GM19035 (cell line): ENCODE measurements around the gene THAP8.

ENCODE experiments used
- ATAC-seq: cut with Tn5 transposase; IDR thresholded peaks from one replicate; pipeline ENCODE4 v1.9.1; 2021; ENCODE audit not compliant: unreplicated experiment

Gene THAP8

DNA sequence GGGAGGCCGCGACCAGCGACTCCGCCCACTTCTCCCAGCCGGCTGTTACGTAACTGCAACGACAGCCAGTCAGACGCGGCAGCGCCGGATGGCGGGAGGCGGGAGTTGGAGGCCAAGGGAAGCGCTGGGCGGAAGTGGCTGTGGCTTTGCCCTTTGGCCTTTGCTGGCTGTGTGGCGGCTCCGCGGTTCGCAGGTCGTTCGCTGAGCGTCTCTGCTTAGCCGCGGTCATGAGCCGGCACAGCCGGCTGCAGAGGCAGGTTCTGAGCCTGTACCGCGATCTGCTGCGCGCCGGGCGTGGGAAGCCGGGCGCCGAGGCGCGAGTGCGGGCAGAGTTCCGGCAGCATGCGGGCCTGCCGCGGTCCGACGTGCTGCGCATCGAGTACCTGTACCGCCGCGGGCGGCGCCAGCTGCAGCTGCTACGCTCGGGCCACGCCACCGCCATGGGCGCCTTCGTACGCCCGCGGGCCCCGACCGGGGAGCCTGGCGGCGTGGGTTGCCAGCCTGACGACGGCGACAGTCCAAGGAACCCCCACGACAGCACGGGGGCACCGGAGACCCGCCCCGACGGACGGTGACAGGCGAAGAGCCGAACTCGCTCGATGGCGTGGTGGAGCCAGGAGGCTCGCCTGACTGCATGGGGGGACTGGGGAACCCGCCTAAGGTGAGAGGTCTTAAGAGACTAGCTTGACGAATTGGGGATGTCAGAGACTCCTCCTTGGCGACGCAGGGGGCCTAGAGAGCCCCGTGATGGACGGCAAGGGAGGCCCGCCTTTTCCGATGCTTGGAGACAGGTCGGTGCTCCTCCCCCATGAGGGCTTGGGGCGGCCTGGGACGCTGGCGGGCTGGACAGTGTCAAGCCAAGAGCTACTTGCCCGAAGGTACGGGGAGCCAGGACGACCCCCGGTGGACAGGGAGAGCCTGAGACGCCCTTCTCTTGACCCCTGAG, 58.8 kb downstream of the THAP8 start, which contains the start of gene SDHAF1:
Gene SDHAF1 (plus strand): TSS at position 141 of the 946 bp plus-strand sequence. CDS start 87 bp downstream, at position 228.
- peak; percentile 92 for ATAC-seq

GRCh38 chr19:35993923-35994598, 60.0 kb downstream of the THAP8 start:
- ATAC-seq = no peak

GRCh38 chr19:35992907-35993765, 60.9 kb downstream of the THAP8 start:
- no peak for ATAC-seq

DNA sequence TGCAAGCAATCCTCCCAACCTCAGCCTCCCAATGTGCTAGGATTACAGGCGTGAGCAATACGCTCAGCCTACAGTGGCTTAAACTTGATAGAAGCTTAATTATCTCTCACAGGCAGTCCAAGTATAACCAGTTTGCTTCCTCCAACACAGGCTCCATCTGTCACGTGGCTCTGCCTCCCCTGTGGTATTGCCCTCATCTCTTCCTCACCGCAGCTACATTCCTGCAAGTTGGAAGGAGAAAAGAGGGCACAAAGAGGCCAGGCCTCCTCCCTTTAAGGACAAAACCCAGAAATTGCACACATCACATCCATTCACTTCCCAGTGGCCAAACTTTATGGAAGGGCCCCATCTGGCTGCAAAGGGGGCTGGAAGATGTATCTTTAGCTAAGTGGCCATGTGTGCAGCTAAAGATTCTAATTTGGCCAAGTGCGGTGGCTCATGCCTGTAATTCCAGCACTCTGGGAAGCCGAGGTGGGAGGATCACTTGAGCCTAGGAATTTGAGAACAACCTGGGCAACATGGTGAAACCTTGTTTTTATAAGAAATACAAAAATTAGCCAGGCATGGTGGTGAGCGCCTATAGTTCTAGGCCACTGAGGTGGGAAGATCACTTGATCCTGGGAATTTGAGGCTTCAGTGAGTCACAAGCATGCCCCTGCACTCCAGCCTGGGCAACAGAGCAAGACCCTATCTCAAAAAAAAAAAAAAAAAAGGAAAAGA, 62.2 kb downstream of the THAP8 start:
- ATAC-seq = no peak

DNA sequence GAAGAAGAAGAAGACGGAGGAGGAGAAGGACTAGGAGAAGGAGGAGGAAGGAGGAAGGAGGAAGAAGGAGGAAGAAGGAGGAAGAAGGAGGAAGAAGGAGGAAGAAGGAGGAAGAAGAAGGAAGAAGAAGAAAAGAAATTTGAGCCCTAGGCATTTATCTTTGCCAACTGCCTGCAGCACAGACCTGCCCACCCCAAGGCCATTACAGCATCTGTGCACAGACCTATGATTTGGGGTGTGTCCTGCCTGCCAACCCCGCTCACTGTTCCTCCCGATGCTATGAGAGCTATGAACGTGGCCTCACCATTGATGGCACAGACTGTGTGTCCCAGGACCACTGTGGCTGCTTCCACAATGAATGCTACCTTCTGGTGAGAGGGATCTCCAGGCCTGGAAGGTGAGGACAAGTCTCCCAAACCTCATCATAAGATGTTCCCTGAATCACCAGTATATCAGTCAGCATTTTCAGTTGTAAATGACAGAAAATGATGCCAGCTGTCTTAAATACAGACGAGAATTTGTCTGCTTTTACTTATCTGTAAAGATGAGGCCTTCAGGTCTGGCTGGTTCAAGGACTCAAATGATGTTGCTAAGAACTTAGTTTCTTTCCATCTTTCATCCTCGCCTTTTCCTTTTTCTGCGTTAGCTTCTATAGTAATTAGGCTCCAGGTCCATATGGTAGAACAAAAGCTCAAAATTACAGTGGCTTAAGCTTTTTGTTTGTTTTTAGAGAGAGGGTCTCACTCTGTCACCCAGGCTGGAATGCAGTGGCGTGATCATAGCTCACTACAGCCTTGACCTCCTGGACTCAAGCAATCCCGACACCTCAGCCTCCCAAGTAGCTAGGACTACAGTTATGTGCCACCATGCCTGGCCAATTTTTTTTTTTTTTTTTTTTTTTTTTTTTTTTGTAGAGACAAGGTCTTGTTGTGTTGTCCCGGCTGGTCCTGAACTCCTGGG, 63.0 kb downstream of the THAP8 start:
- no peak for ATAC-seq

DNA sequence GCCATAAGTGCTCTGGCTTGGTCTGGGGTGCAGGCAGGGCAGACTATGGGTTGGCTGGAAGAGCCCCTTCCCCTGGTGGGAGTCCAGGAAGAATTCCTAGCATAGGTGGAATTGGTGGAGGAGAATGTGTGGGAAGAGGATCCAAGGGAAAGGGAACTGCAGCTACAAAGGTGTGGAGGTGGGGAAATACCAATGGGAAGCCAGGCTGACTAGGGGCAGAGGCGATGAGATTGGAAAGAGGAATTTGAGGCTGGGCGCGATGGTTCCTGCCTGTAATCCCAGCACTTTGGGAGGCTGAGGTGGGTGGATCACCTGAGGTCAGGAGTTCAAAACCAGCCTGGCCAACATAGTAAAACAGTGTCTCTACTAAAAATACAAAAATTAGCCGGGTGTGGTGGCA, 63.9 kb downstream of the THAP8 start:
- no peak for ATAC-seq

- ATAC-seq = no peak
Observed at GRCh38 chr19:35988824-35989223, 65.3 kb downstream of the THAP8 start.

DNA sequence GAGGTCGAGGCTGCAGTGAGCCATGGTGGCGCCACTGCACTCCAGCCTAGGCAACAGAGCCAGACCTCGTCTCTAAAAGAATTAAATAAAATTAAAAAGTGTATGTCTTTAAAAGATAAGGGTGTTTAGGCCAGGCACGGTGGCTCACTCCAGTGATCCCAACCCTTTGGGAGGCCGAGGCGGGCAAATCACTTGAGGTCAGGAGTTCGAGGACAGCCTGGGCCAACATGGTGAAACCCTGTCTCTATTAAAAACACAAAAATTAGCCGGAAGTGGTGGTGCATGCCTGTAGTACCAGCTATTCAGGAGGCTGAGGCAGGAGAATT, 66.6 kb downstream of the THAP8 start:
- ATAC-seq = no peak

DNA sequence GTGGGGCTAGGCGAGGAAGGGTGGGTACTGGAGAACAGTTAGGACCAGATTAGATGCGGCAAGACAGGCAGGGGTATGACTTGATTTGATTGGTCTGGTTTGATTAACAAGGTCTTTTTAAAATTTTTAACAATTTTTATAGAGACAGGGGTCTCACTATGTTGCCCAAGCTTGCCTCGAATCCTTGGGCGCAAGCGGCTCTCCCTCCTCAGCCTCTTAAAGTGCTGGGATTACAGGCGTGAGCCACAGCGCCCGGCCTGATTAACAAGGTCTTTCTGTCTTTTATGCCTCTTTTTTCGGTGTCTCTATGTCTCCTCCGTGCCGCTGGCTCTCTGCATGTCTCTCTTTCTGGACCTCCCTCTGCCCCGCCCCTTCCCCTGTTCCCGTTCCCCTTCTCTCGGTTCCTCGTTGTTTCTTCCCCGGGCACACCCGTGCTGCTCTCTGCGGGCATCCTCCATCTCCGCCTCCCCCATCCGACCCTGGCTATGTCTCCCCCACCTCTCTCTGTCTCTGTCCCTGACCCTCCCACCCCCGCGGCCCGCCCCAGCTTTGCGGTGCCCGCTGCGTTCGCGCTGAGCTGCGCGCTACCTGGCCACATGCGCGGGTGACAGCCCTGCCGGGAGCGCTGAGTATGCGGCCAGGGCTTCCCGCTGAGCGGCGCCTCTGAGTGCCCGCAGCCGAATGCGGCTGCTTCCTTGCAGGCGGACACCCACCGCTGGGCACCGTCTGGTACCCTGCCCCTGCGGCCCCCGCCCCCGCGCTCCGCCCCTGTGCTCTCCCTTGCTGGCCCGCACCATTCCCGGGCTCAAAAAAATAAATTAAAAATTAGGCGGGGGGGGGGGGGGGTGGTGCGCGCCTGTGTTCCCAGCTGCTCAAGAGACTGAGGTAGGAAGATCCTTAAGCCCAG, 67.2 kb downstream of the THAP8 start:
- no peak for ATAC-seq

GRCh38 chr19:35986111-35986510, 68.0 kb downstream of the THAP8 start:
- no peak for ATAC-seq
